K562 (cell line): ENCODE data around the gene VCAN. TPM values are rescaled to one million over a fixed set of nuclear protein-coding genes. Genes with fewer than 3 reads are reported as not detected.

Source experiments
- ATAC-seq: fragments of 200-7000 bp; cut with Tn5 transposase; 3 replicates; pipeline ENCODE4 v1.9.1; 2020; ENCODE audit warnings: moderate library complexity
- BruUV-seq: library from RNA; stranded (reverse); fragments of 400-500 nt; replicated peaks from 2 replicates; lab custom pipeline; 2021; lab: Mats Ljungman, UMichigan
- CTCF ChIA-PET: fragments of 300-600 bp; formaldehyde crosslinking; extraction: SDS; loops from one replicate; lab custom pipeline; 2021; ENCODE audit warnings: low intra/inter-chr PET ratio; lab: Yijun Ruan, JAX
- POLR2A ChIA-PET: fragments of 300-600, 350-650 bp; sonication (Branson Sonifier 250); formaldehyde crosslinking; extraction: SDS; loops from one replicate; lab custom pipeline; 2021; ENCODE audit warnings: antibody characterized with exemption, inconsistent platforms; lab: Yijun Ruan, JAX
- DNase-seq, 4 experiments: peaks; one replicate each; pipeline versions ENCODE4 v3.0.0 to v3.0.0-alpha.2; 2011 to 2018; ENCODE audit warnings: low spot score in 3 of 4, mixed read lengths in 3 of 4; ENCODE audit errors: extremely low read depth in 1 of 4
- FAIRE-seq: peaks from 2 replicates; lab custom pipeline; 2011; peaks lifted over from hg19 to GRCh38; lab: Jason Lieb, UNC
- H2AFZ ChIP-seq: 2 replicates; pipeline ENCODE4 v1.6.0; 2011; ENCODE audit warnings: low read depth, low read length, control low read depth, inconsistent platforms
- H3K27ac ChIP-seq: fragments of 200-600 bp; 3 replicates; pipeline ENCODE4 v1.8.0; 2011; ENCODE audit warnings: low read depth, mild to moderate bottlenecking, control low read depth, inconsistent platforms, low read length, moderate library complexity, mixed read lengths; ENCODE audit errors: extremely low read depth
- H3K27me3 ChIP-seq, 2 experiments: fragments of 300-600 bp in 1 of 2; 2 replicates in 1 of 2; 3 replicates in 1 of 2; pipeline versions ENCODE4 v1.6.0 to v1.8.0; 2011; ENCODE audit warnings: inconsistent platforms in 2 of 2, low read length in 2 of 2, mild to moderate bottlenecking in 1 of 2, mixed read lengths in 1 of 2, moderate library complexity in 1 of 2; ENCODE audit not compliant: control insufficient read depth in 2 of 2, insufficient read depth in 2 of 2
- H3K36me3 ChIP-seq: fragments of 300-600 bp; 3 replicates; pipeline ENCODE4 v1.8.0; 2011; ENCODE audit warnings: mild to moderate bottlenecking, low read length, inconsistent platforms; ENCODE audit not compliant: control insufficient read depth, insufficient read depth
- H3K4me1 ChIP-seq, 2 experiments: fragments of 200-600 bp in 1 of 2; replicated peaks in 1 of 2; 2 replicates in 1 of 2; 3 replicates in 1 of 2; pipeline versions ENCODE4 v1.5.1 to v1.8.0; 2011; ENCODE audit warnings: inconsistent platforms in 2 of 2, low read length in 2 of 2, mild to moderate bottlenecking in 1 of 2, mixed read lengths in 1 of 2, moderate library complexity in 1 of 2; ENCODE audit not compliant: control insufficient read depth in 2 of 2, insufficient read depth in 2 of 2
- H3K4me2 ChIP-seq: 2 replicates; pipeline ENCODE4 v1.6.1; 2011; ENCODE audit warnings: low read length, control low read depth, inconsistent platforms, mixed read lengths; ENCODE audit not compliant: insufficient read depth
- H3K4me3 ChIP-seq: fragments of 200-600 bp; sonication (generic), shearing (Covaris generic); 2 replicates; pipeline ENCODE4 v1.5.1; 2016; ENCODE audit warnings: control low read depth, inconsistent platforms
- H3K79me2 ChIP-seq: fragments of 200-600 bp; 3 replicates; pipeline ENCODE4 v1.8.0; 2011; ENCODE audit warnings: low read length, inconsistent platforms; ENCODE audit not compliant: control insufficient read depth, insufficient read depth
- H3K9ac ChIP-seq, 2 experiments: 2 replicates each; pipeline versions ENCODE4 v1.6.0 to v1.6.1; 2011; ENCODE audit warnings: low read depth in 2 of 2, low read length in 2 of 2, control low read depth in 1 of 2, inconsistent platforms in 1 of 2, mild to moderate bottlenecking in 1 of 2, mixed read lengths in 1 of 2; ENCODE audit not compliant: insufficient read depth in 1 of 2
- H3K9me1 ChIP-seq: one replicate; pipeline ENCODE4 v1.6.0; 2011; ENCODE audit warnings: inconsistent platforms, mild to moderate bottlenecking, low read length, moderate library complexity; ENCODE audit not compliant: control insufficient read depth, insufficient read depth
- H3K9me3 ChIP-seq: replicated peaks from 2 replicates; pipeline ENCODE4 v1.5.1; 2011; ENCODE audit warnings: low read depth, low read length, inconsistent platforms; ENCODE audit not compliant: control insufficient read depth, insufficient read depth
- H4K20me1 ChIP-seq: replicated peaks from 2 replicates; pipeline ENCODE4 v1.6.1; 2011; ENCODE audit warnings: low read length, inconsistent platforms, mixed read lengths; ENCODE audit not compliant: control insufficient read depth, insufficient read depth
- HMGN3 ChIP-seq: IDR thresholded peaks from 2 replicates; pipeline ENCODE4 v1.6.1; 2011; ENCODE audit warnings: borderline replicate concordance, low read depth, mild to moderate bottlenecking, mixed read lengths, low read length; ENCODE audit not compliant: insufficient read length; ENCODE audit errors: extremely low read depth
- MCM7 ChIP-seq, 2 experiments: fragments of 450-650 bp; IDR thresholded peaks; 2 replicates each; pipeline ENCODE4 v1.6.1; 2016 to 2018
- SMAD2 ChIP-seq: fragments of 150-350 bp; IDR thresholded peaks from 2 replicates; pipeline ENCODE4 v1.6.1; 2014; ENCODE audit warnings: low read depth, mild to moderate bottlenecking, low read length
- ZNF431 ChIP-seq: sonication (generic); formaldehyde crosslinking; IDR thresholded peaks from 2 replicates; pipeline ENCODE4 v1.8.0; 2022; ENCODE audit warnings: mild to moderate bottlenecking, missing genetic modification reagents
- WGBS: fragments of 100-300 bp; shearing (Covaris generic); methylation state at CpG from one replicate; pipeline ENCODE4 v1.1.6; 2016; ENCODE audit warnings: low coverage, mixed read lengths; ENCODE audit not compliant: insufficient coverage; ENCODE audit errors: missing lambda C conversion rate; 5-methylcytosine and 5-hydroxymethylcytosine counted together
- in situ Hi-C: fragments of 300-500 bp; cut with MboI; formaldehyde crosslinking; loops from 4 replicates; pipeline ENCODE4 v1.15.0; 2018; ENCODE audit warnings: inconsistent platforms, mixed read lengths
- intact Hi-C: fragments of 100-400 bp; cut with micrococcal nuclease; formaldehyde crosslinking; loops from 2 replicates; pipeline ENCODE4 v1.14.2; 2022
- polyA plus RNA-seq, 8 experiments: library from polyadenylated mRNA; depleted of rRNA in 4 of 8; stranded (reverse) in 5 of 8; unstranded in 3 of 8; fragments of >200 nt; fragmentation: Nextera tagmentation in 2 of 8; fragmentation: Illumina TruSeq in 1 of 8; extraction: Ambion mirVana in 2 of 8; extraction: Trizol in 1 of 8; gene quantifications; 2 replicates each; pipeline versions ENCODE4 v1.2.1 to v1.2.3, GENCODE V29; 2011 to 2014; ENCODE audit warnings: inconsistent platforms in 1 of 8, missing spikeins in 1 of 8
- total RNA-seq, 7 experiments: library from RNA; depleted of rRNA in 6 of 7; stranded (reverse); fragments of >200 nt in 6 of 7; fragmentation: Illumina TruSeq in 2 of 7; extraction: Trizol in 2 of 7; gene quantifications; 2 replicates each; pipeline versions ENCODE4 v1.2.1 to v1.2.3, GENCODE V29; 2011 to 2021; ENCODE audit warnings: low replicate concordance in 1 of 7
- TF ChIP-seq, protein P1 (sequence below): fragments of 250-450 bp; sonication (Bioruptor Pico); IDR thresholded peaks from 2 replicates; pipeline ENCODE4 v1.5.0; 2021; ENCODE audit warnings: mild to moderate bottlenecking, borderline replicate concordance
- TF ChIP-seq, protein P2 (sequence below), 2 experiments: fragments of 250-450 bp in 1 of 2; fragments of 450-650 bp in 1 of 2; sonication (Bioruptor Pico) in 1 of 2; IDR thresholded peaks; 2 replicates each; pipeline versions ENCODE4 v1.6.1 to v1.8.0; 2016 to 2021; ENCODE audit warnings: mild to moderate bottlenecking in 2 of 2, moderate library complexity in 2 of 2, missing compliant biosample characterization in 1 of 2, missing genetic modification characterization in 1 of 2

VCAN gene
- total and polyA plus RNA-seq, 9 of the 15 experiments (the other 6 are each of a cell fraction or from before 2014, with no cell fraction given) = 0.01 to 0.33 (median 0.05) TPM

DNA sequence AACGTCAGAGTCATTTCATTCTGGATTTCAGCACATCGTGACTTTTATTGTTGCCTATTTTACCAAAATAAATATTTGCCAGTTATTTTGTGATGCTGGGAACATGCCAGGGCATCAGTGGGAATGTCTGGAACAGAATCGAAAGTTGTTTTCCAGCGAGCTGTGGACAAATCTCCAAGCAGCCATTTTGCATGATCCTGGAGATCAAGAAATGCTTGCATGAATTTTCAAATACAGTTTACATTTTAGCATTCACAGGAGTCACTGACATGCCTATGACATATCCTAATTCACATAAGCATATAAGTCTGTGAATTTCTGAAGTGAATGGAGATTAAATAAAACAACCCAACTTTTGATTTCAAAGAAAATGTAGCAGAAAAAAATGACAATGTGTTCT lies 119.4 kb downstream of the VCAN start:
- Histone ChIP-seq H3K9me3 (no peaks in the 10 kb centered on the region), H3K79me2 (no peaks in the 10 kb centered on the region), H3K9me1 (no peaks in the 10 kb centered on the region), H3K4me2 (no peak overlapping the region), H3K27me3 (no peaks in the 10 kb centered on the region), H3K27ac (no peak overlapping the region), H3K4me3 (no peak overlapping the region), H3K9ac (no peak overlapping the region), H4K20me1 (no peaks in the 10 kb centered on the region), H3K36me3 (no peaks in the 10 kb centered on the region), H3K4me1 (no peaks in the 10 kb centered on the region; a peak in 1 of 5 replicates), H2AFZ (no peak overlapping the region)
- FAIRE-seq (no peak), DNase-seq (no peak), ATAC-seq (no peak)
- ChIA-PET POLR2A (no interaction called here), CTCF (no interaction called here)
- TF ChIP-seq ZNF431 (CRISPR knock-in tag) (no peak), MCM7 (IDR thresholded peaks at IDR 0.05) (no peak), HMGN3 (no peak), SMAD2 (no peak)
- TF ChIP-seq, protein P1, sequence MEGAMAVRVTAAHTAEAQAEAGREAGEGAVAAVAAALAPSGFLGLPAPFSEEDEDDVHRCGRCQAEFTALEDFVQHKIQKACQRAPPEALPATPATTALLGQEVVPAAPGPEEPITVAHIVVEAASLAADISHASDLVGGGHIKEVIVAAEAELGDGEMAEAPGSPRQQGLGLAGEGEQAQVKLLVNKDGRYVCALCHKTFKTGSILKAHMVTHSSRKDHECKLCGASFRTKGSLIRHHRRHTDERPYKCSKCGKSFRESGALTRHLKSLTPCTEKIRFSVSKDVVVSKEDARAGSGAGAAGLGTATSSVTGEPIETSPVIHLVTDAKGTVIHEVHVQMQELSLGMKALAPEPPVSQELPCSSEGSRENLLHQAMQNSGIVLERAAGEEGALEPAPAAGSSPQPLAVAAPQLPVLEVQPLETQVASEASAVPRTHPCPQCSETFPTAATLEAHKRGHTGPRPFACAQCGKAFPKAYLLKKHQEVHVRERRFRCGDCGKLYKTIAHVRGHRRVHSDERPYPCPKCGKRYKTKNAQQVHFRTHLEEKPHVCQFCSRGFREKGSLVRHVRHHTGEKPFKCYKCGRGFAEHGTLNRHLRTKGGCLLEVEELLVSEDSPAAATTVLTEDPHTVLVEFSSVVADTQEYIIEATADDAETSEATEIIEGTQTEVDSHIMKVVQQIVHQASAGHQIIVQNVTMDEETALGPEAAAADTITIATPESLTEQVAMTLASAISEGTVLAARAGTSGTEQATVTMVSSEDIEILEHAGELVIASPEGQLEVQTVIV = no peak
- TF ChIP-seq, protein P2, sequence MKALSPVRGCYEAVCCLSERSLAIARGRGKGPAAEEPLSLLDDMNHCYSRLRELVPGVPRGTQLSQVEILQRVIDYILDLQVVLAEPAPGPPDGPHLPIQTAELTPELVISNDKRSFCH (CRISPR knock-in tag; IDR thresholded peaks at IDR 0.05) = no peak
- TF ChIP-seq, protein P2 (tag; IDR thresholded peaks at IDR 0.05) = no peak
- WGBS = 2% methylated on average over 4 of the region's 4 CpGs
- BruUV-seq = no TSS peak
- in situ Hi-C loops = no loop called here
- intact Hi-C loops = no loop called here
